Parathyroid adenoma (tissue), 2 donors: Measurements from ENCODE around the gene KCNIP3.

Experiments
- H2AFZ ChIP-seq: fragments of 300-600 bp; sonication (generic); one replicate; pipeline ENCODE4 v1.7.0; 2017; ENCODE audit warnings: antibody characterized with exemption, mild to moderate bottlenecking
- H3K27ac ChIP-seq: fragments of 300-600 bp; sonication (generic); one replicate; pipeline ENCODE4 v1.7.0; 2017
- H3K27me3 ChIP-seq: fragments of 300-600 bp; sonication (generic); one replicate; pipeline ENCODE4 v1.7.0; 2017; ENCODE audit warnings: low read length; ENCODE audit not compliant: control insufficient read depth, insufficient read depth
- H3K36me3 ChIP-seq: fragments of 300-600 bp; sonication (generic); one replicate; pipeline ENCODE4 v1.7.0; 2017; ENCODE audit warnings: low read length; ENCODE audit not compliant: control insufficient read depth, insufficient read depth
- H3K4me1 ChIP-seq: fragments of 300-600 bp; sonication (generic); one replicate; pipeline ENCODE4 v1.7.0; 2017; ENCODE audit warnings: control low read depth
- H3K4me2 ChIP-seq: fragments of 300-600 bp; sonication (generic); one replicate; pipeline ENCODE4 v1.7.0; 2017; ENCODE audit warnings: low read length
- H3K4me3 ChIP-seq: fragments of 300-600 bp; sonication (generic); one replicate; pipeline ENCODE4 v1.7.0; 2017; ENCODE audit warnings: low read depth, low read length
- H3K79me2 ChIP-seq: fragments of 300-600 bp; sonication (generic); one replicate; pipeline ENCODE4 v1.7.0; 2017; ENCODE audit warnings: control low read depth
- H3K9ac ChIP-seq: fragments of 300-600 bp; sonication (generic); one replicate; pipeline ENCODE4 v1.7.0; 2017; ENCODE audit warnings: mild to moderate bottlenecking
- H3K9me3 ChIP-seq: fragments of 300-600 bp; sonication (generic); one replicate; pipeline ENCODE4 v1.7.0; 2017; ENCODE audit warnings: low read length; ENCODE audit not compliant: control insufficient read depth
- TF ChIP-seq, protein P1 (sequence below): fragments of 300-600 bp; sonication (generic); IDR thresholded peaks from one replicate; pipeline ENCODE4 v1.7.0; 2017; ENCODE audit warnings: antibody characterized with exemption, mild to moderate bottlenecking
- donor health status: primary hyperparathyroidism.

Gene KCNIP3

DNA sequence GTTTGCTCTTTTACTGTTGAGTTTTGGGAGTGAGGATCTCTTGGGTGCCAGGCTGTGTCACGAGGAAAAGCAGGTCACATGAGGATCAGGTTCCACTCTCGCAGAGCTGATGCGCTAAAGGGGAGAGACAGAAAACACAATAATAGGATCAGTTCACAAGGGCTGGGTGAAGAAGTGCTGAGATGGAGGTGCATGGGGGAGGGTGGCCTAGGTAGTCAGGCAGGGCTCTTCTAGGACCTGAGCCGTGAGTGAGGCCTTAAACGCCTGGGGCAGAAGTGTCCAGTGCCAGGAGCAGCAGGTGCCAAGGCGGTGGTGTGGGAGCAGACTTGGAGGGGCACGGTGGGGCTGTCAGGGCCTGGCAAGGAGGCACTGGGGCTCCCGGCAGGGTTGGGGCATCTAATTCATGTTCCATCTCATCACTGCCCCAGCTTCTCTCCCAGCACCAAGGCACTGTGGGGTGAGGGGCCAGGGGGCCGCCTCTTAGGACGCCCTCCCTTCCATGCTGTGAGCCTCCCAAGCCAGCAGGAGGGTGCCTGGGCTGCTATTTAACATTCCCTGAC, 9.3 kb downstream of the KCNIP3 start:
- no peak overlapping the region for H3K4me3 ChIP-seq
- no peaks in the 10 kb centered on the region for H3K9me3 ChIP-seq
- H3K79me2 ChIP-seq: no peaks in the 10 kb centered on the region
- no peaks in the 10 kb centered on the region for H3K27me3 ChIP-seq
- H3K36me3 ChIP-seq: no peaks in the 10 kb centered on the region
- TF ChIP-seq, protein P1, sequence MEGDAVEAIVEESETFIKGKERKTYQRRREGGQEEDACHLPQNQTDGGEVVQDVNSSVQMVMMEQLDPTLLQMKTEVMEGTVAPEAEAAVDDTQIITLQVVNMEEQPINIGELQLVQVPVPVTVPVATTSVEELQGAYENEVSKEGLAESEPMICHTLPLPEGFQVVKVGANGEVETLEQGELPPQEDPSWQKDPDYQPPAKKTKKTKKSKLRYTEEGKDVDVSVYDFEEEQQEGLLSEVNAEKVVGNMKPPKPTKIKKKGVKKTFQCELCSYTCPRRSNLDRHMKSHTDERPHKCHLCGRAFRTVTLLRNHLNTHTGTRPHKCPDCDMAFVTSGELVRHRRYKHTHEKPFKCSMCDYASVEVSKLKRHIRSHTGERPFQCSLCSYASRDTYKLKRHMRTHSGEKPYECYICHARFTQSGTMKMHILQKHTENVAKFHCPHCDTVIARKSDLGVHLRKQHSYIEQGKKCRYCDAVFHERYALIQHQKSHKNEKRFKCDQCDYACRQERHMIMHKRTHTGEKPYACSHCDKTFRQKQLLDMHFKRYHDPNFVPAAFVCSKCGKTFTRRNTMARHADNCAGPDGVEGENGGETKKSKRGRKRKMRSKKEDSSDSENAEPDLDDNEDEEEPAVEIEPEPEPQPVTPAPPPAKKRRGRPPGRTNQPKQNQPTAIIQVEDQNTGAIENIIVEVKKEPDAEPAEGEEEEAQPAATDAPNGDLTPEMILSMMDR: no peak
- H3K9ac ChIP-seq: no peak overlapping the region
- H3K27ac ChIP-seq: no peak overlapping the region
- H3K4me2 ChIP-seq: no peak overlapping the region
- H3K4me1 ChIP-seq: no peaks in the 10 kb centered on the region
- peak overlapping the region; percentile 33 for H2AFZ ChIP-seq

DNA sequence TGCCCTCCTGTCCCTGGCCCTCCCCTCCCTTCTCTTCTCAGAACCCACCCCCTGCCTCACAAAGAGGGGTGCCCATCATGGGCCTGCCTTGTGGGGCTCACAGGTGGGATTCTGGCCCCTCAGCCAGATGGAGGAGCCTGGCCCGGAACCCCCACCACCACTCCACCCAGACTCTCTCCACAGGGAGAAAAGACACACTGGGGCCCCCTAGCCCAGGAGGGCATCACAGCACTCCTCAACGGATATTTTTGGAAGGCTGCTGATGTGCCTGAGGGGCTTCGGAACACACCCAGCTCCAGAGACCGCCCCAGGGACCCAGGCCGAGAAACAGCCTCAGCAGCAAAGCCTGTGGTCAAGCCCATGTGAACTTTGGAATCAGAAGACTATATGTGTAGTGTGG, 9.9 kb downstream of the KCNIP3 start:
- Histone ChIP-seq H3K4me3 (no peak overlapping the region), H2AFZ (no peak overlapping the region), H3K36me3 (no peaks in the 10 kb centered on the region), H3K27me3 (no peaks in the 10 kb centered on the region), H3K79me2 (no peaks in the 10 kb centered on the region), H3K4me2 (no peak overlapping the region), H3K9ac (no peak overlapping the region), H3K9me3 (no peaks in the 10 kb centered on the region), H3K4me1 (no peaks in the 10 kb centered on the region), H3K27ac (no peak overlapping the region)
- TF ChIP-seq, protein P1: no peak

DNA sequence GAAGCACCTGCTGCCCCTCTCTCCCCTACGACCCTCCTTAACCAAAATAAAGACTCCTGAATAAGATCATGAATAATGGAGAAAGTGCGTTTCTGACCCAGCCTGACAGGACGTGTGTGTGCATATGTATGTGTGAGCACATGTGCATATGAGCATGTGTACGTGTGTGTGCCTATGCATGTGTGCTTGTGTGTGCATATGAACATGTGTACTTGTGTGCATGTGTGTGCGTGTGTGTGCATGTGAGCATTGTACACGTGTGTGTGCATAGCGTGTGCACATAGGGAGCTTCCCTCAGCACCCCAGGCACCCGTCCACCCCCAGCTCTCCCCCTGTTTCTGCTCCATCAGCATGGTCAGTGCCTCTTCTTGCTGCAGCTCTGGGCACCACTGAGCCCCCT, 10.7 kb downstream of the KCNIP3 start:
- no peak overlapping the region for H3K27ac ChIP-seq
- no peaks in the 10 kb centered on the region for H3K79me2 ChIP-seq
- no peaks in the 10 kb centered on the region for H3K27me3 ChIP-seq
- H3K4me3 ChIP-seq: no peak overlapping the region
- H3K4me2 ChIP-seq: no peak overlapping the region
- no peaks in the 10 kb centered on the region for H3K9me3 ChIP-seq
- no peaks in the 10 kb centered on the region for H3K4me1 ChIP-seq
- H3K36me3 ChIP-seq: no peaks in the 10 kb centered on the region
- TF ChIP-seq, protein P1: no peak
- no peak overlapping the region for H3K9ac ChIP-seq
- H2AFZ ChIP-seq: no peak overlapping the region

DNA sequence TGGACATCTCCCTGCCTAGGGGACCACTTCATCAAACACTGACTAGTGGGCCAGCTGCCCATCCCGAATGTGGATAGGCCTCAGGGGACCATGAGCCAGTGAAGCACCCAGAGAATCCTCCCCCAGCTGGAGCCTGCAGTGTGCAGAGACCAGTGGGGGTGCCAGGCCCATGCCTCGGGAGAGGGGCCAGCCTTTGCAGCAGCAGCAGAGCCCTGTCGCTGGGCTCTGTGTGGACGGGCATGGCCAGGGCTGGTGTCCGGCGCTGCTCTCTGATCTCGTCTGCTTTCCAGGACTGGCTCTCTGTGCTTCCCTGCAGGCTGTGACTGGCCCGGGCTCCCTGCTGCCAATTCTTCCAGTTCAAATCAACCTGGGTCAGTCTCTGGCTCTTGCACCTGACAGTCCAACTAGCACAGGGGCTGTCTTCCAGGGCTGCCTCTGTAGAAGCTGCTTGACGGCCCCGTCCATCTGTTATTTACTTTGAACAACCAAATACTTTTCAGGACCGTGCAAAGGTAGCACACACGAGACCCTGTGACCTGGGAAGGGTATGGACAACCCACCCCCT, 11.4 kb downstream of the KCNIP3 start:
- Histone ChIP-seq H3K9me3 (no peaks in the 10 kb centered on the region), H3K79me2 (no peaks in the 10 kb centered on the region), H3K27ac (no peak overlapping the region), H2AFZ (no peak overlapping the region), H3K4me2 (no peak overlapping the region), H3K36me3 (no peaks in the 10 kb centered on the region), H3K9ac (no peak overlapping the region), H3K4me1 (peaks cover 3% of the 10 kb centered on the region), H3K4me3 (no peak overlapping the region), H3K27me3 (no peaks in the 10 kb centered on the region)
- TF ChIP-seq, protein P1: no peak

DNA sequence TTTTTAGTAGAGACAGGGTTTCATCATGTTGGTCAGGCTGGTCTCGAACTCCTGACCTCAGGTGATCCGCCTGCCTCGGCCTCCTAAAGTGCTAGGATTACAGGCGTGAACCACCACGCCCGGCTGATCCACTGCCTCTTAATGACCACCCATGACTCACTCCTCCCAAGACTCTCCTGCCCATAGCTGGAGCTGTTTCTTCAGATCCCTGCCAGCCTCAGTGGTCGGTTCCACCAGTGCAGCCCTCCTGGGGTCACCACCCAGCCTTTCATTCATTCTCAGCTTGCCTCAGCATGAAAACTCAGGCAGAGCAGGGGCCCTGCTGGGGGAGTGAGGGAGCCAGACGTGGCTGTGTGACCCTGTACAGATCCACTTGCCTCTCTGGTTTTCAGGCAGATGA, 12.5 kb downstream of the KCNIP3 start:
- no peak overlapping the region for H3K4me2 ChIP-seq
- no peaks in the 10 kb centered on the region for H3K79me2 ChIP-seq
- H3K9ac ChIP-seq: no peak overlapping the region
- no peaks in the 10 kb centered on the region for H3K36me3 ChIP-seq
- H3K4me3 ChIP-seq: no peak overlapping the region
- H3K27ac ChIP-seq: no peak overlapping the region
- H3K4me1 ChIP-seq: peaks cover 4% of the 10 kb centered on the region
- no peak overlapping the region for H2AFZ ChIP-seq
- no peaks in the 10 kb centered on the region for H3K9me3 ChIP-seq
- H3K27me3 ChIP-seq: no peaks in the 10 kb centered on the region
- TF ChIP-seq, protein P1: no peak
